AG09319 (cell line): ENCODE measurements around the gene RBMS3.
A peak's percentile ranks its signal among the peaks of the same experiment; 100 is the strongest.
"Not testable (repeated sequence)": the region's sequence is repeated elsewhere in the genome, so short reads cannot be mapped to it uniquely, and the experiment has no call there.

ENCODE experiments used
- DNase-seq: peaks from one replicate; pipeline ENCODE4 v3.0.0-alpha.2; 2010; ENCODE audit warnings: low read depth; ENCODE audit errors: extremely low read depth
- CTCF ChIP-seq: IDR thresholded peaks from 2 replicates; pipeline ENCODE4 v1.5.1; 2011; ENCODE audit warnings: low read depth, mild to moderate bottlenecking, inconsistent platforms, low read length, moderate library complexity

The RBMS3 gene

DNA sequence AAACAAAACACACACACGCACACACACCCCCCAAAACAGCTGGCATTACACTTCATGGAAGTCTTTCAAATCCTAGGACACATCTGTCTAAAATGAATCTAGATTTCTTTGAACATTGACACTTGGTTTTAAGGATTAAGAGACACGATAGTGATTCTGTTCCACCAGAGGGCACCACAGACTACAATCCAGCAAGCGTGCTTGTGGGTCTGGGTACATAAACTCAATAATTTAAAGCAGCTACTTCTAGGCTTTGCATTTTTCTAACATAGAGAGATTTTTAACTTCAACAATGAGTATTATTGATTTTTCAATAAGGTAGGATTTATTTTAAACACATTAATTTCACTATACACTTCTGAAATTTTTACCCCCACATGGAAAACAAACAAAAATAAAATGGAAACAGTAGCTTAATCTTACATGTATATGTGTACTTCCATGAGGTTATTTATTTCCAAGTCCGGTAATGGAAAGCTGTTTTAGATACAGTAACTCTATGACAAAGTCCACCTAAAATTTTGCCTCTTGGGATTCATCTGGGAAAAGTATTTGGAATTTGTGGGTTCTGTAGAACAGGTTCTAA is 761.5 kb downstream of the RBMS3 start:
- TF ChIP-seq CTCF: peak; percentile 69

DNA sequence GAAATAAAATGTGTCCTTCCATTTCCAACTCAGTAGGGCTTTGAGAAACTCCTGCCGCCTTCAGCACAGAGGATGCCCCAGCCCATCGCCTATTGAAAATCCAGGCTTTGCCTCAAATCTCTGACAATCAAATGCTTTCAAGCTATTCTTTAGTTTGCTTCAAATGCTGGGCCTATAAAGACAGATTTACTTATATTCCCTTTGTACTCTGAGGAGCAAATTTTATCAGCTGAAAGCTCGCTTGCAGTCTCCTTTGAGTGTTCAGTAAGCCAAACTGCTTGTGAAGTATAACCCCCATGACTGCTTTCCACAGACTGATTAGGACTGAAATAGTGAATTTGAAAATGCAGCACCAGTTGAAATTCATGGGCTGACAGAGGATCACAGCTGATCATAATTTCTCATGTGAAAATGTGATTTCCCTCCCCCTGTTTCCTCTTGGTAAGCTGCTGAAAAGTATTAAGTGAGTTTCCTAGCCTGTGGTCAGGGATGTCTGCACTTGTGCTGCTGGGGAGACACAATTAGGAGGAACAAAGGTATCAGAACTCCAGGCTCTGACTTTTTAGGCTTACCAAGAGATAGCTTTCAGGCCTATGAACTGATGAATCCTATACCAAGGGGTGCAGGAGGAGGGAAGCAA is 762.2 kb downstream of the RBMS3 start:
- no peak for DNase-seq
- TF ChIP-seq CTCF: no peak

More for the DNA sequence above, 761.5 kb downstream of the RBMS3 start:
- peak; percentile 56 for DNase-seq

DNA sequence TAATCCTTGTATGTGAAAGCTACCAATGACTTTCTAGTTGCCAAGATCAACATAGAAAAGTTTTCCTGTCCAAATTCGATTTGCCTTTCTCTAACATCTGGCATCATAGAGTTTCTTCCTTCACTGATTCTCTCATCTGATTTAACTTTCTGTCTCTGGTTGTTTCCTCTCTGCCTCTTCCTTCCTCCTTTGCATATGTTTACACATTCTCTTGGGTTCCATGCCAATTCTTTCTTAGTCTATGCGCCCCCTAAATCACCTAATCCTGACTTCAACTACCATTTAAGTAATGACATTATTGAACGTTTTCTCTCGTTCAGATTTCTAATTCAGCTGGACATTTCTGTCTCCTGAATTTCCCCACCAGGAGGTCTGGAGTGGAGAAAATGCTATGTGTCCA is 763.6 kb downstream of the RBMS3 start:
- no peak for TF ChIP-seq CTCF
- no peak for DNase-seq

GRCh38 chr3:30048431-30048830 is 767.6 kb downstream of the RBMS3 start:
- DNase-seq: no peak
- TF ChIP-seq CTCF: no peak

DNA sequence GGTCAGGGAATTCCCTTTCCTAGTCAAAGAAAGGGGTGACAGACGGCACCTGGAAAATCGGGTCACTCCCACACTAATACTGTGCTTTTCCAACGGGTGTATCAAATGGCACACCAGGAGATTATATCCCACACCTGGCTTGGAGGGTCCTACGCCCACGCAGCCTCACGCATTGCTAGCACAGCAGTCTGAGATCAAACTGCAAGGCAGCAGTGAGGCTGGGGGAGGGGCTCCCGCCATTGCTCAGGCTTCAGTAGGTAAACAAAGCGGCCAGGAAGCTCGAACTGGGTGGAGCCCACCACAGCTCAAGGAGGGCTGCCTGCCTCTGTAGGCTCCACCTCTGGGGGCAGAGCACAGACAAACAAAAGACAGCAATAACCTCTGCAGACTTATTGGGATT is 769.2 kb downstream of the RBMS3 start:
- DNase-seq: not testable (repeated sequence)

DNA sequence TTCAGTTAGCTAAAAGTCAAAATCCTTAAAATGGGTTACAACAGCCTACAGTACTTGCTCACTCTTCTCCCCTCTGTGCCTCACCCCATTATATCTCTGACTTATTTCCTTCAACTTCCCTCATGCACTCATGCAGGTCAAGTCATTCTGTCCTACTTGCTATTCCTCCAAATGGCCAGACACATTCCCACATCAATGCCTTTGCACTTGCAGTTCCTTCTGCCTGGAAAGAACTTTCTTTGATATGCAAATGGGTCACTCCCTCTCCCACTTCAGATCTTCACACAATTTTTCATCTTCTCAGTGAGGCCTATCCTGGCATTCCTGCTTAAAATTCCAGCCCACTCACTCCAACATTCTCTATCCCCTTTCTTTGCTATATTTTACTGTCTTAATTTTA is 778.4 kb downstream of the RBMS3 start:
- no peak for TF ChIP-seq CTCF
- DNase-seq: no peak
